ENCODE data around the gene COQ10A. TPM values are rescaled to one million over a fixed set of nuclear protein-coding genes. Genes with fewer than 3 reads are reported as not detected.

The COQ10A gene
- total and polyA plus RNA-seq, 5 experiments from 2014 or later = 7.4 to 39.0 (median 15.7) TPM

- no peak for DNase-seq
- H3K4me1 Mint-ChIP-seq = no peaks in the 10 kb centered on the region
- peak overlapping the region in 1 of 10 donors; percentile 63 for H3K27ac Mint-ChIP-seq
- no peak for ATAC-seq
- no peak overlapping the region for H3K4me3 Mint-ChIP-seq
- peaks cover 0 to 79% (median 4%) of the 10 kb centered on the region in 3 donors for H3K36me3 Mint-ChIP-seq
- POLR2A ChIA-PET = no interaction called here
- H3K9me3 Mint-ChIP-seq = no peaks in the 10 kb centered on the region
- no peaks in the 10 kb centered on the region for H3K27me3 Mint-ChIP-seq
These were observed 18.8 kb upstream of the COQ10A start for GRCh38 chr12:56247923-56248322.

DNA sequence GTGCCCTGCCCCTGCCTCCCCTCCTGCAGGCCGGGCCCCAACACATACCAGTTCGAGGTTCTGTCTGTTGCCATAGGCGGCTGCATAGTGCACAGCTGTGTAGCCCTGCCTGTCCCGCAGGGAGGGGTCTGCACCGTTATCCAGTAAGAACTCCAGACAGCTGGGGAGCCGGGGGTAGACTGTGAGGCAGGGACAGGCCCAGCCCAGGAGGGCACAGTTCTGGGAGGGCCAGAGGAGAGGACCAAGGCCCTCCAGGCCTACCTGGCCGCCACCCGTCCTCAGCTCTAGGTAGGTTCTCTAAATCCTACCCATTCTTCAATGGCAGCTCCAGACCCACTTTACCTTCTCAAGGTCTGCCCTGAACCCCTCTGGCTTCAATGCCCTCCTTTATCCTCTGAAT is 18.0 kb upstream of the COQ10A start:
- H3K4me1 Mint-ChIP-seq = no peaks in the 10 kb centered on the region
- H3K4me3 Mint-ChIP-seq = no peak overlapping the region
- H3K27ac Mint-ChIP-seq = peak overlapping the region in 3 of 10 donors; percentile 13 to 81 (median 24)
- no peaks in the 10 kb centered on the region for H3K27me3 Mint-ChIP-seq
- no peak for ATAC-seq
- H3K36me3 Mint-ChIP-seq = peaks cover 0 to 79% (median 10%) of the 10 kb centered on the region in 3 donors
- POLR2A ChIA-PET = interaction anchor here (0.6 kb wide), 1 partner anchor 36 kb away, joined by 4 read pairs; no protein-coding TSS in a partner anchor
- no peaks in the 10 kb centered on the region for H3K9me3 Mint-ChIP-seq
- no peak for DNase-seq

DNA sequence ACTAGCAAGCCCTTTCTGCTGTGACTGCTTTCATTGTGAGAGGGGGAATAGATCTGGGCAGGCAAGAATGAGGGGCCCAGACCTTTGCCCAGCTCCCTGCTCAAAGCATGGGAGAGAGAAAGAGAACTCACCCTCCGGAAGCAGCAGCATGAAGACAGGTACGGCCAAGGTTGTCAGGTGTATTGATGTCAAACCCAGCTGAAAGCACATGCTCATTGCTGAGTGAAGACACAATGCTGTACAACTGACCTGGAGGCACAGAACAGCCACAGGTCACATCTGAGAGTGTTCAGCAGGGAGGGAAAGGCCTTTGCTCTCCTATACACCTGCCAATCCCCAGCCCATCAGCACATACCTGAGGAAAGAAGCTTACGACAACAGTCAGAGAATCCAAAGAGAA is 14.1 kb upstream of the COQ10A start:
- Mint-ChIP-seq H3K27ac (no peak overlapping the region), H3K27me3 (no peaks in the 10 kb centered on the region), H3K9me3 (no peaks in the 10 kb centered on the region), H3K36me3 (peaks cover 0 to 67% (median 10%) of the 10 kb centered on the region in 3 donors), H3K4me1 (peaks cover 11 to 21% (median 18%) of the 10 kb centered on the region in 4 donors), H3K4me3 (no peak overlapping the region)
- POLR2A ChIA-PET = interaction anchor here (0.6 to 1.3 kb wide), 3 partner anchors 13 to 31 kb away, joined by 3 to 5 read pairs (median 3); partner anchors contain the start of gene RNF41
- ATAC-seq (no peak), DNase-seq (no peak)

- DNase-seq = no peak
- Mint-ChIP-seq H3K9me3 (no peaks in the 10 kb centered on the region), H3K27me3 (no peaks in the 10 kb centered on the region), H3K27ac (no peak overlapping the region), H3K4me3 (no peak overlapping the region), H3K36me3 (peaks cover 0 to 65% (median 10%) of the 10 kb centered on the region in 3 donors), H3K4me1 (peaks cover 11 to 21% (median 18%) of the 10 kb centered on the region in 4 donors)
- POLR2A ChIA-PET = interaction anchor here (0.6 to 1.3 kb wide), 3 partner anchors 13 to 203 kb away, joined by 3 to 5 read pairs (median 4); partner anchors contain the start of gene RNF41
- no peak for ATAC-seq
These were observed 13.7 kb upstream of the COQ10A start for GRCh38 chr12:56253091-56253490.

DNA sequence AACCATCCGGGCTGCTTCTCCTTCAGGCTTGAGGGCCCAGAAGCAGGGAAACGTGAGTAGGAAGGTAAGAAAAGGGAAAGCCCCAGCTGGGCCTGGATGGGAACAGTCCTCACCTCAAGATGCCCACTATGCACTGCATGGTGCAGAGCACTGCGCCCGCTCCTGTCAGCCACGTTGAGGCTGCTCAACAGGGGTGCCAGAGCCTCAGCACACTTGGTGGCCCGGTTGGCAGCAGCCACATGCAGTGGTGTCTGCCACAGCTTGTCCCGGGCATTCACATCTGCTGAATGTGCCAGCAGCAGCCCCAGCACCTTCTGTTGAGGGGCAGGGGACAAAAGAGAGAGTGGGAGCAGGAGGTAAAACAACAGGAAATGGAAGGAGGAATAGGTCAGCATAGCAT is 11.1 kb upstream of the COQ10A start:
- peak overlapping the region in 3 of 10 donors; percentile 41 to 67 (median 43) for H3K27ac Mint-ChIP-seq
- H3K9me3 Mint-ChIP-seq = no peaks in the 10 kb centered on the region
- DNase-seq (no peak), ATAC-seq (no peak)
- H3K4me3 Mint-ChIP-seq = peak overlapping the region in 3 of 10 donors; percentile 7 to 84 (median 26)
- peaks cover 0 to 51% (median 10%) of the 10 kb centered on the region in 3 donors for H3K36me3 Mint-ChIP-seq
- POLR2A ChIA-PET = interaction anchor here (0.6 to 1.7 kb wide), 4 partner anchors 11 to 105 kb away, joined by 3 to 9 read pairs (median 6); partner anchors contain the start of genes COQ10A, RNF41 and STAT2
- H3K4me1 Mint-ChIP-seq = peaks cover 18 to 28% (median 25%) of the 10 kb centered on the region in 4 donors
- H3K27me3 Mint-ChIP-seq = no peaks in the 10 kb centered on the region

GRCh38 chr12:56256326-56256960 is 10.3 kb upstream of the COQ10A start:
- no peaks in the 10 kb centered on the region for H3K27me3 Mint-ChIP-seq
- peak overlapping the region; percentile 48 to 93 (median 76) for H3K27ac Mint-ChIP-seq
- no peak for DNase-seq
- peak overlapping the region; percentile 73 to 92 (median 82) for H3K4me3 Mint-ChIP-seq
- H3K9me3 Mint-ChIP-seq = no peaks in the 10 kb centered on the region
- POLR2A ChIA-PET = interaction anchor here (0.5 to 2.7 kb wide), 9 partner anchors 10 to 240 kb away, joined by 3 to 20 read pairs (median 5); partner anchors contain the start of genes COQ10A, RNF41, SMARCC2 and STAT2
- peaks cover 0 to 46% (median 10%) of the 10 kb centered on the region in 3 donors for H3K36me3 Mint-ChIP-seq
- no peak for ATAC-seq
- peaks cover 20 to 28% (median 25%) of the 10 kb centered on the region in 4 donors for H3K4me1 Mint-ChIP-seq

- DNase-seq (no peak), ATAC-seq (no peak)
- Mint-ChIP-seq H3K27me3 (no peaks in the 10 kb centered on the region), H3K27ac (peak overlapping the region; percentile 33 to 93 (median 76)), H3K4me3 (peak overlapping the region; percentile 73 to 92 (median 82)), H3K36me3 (peaks cover 0 to 39% (median 10%) of the 10 kb centered on the region in 3 donors), H3K4me1 (peaks cover 21 to 28% (median 25%) of the 10 kb centered on the region in 4 donors), H3K9me3 (no peaks in the 10 kb centered on the region)
- POLR2A ChIA-PET = interaction anchor here (0.6 to 2.7 kb wide), 9 partner anchors 10 to 138 kb away, joined by 3 to 20 read pairs (median 5); partner anchors contain the start of genes COQ10A, CS, RNF41 and SMARCC2
These were observed 9.7 kb upstream of the COQ10A start for GRCh38 chr12:56257071-56257470.

DNA sequence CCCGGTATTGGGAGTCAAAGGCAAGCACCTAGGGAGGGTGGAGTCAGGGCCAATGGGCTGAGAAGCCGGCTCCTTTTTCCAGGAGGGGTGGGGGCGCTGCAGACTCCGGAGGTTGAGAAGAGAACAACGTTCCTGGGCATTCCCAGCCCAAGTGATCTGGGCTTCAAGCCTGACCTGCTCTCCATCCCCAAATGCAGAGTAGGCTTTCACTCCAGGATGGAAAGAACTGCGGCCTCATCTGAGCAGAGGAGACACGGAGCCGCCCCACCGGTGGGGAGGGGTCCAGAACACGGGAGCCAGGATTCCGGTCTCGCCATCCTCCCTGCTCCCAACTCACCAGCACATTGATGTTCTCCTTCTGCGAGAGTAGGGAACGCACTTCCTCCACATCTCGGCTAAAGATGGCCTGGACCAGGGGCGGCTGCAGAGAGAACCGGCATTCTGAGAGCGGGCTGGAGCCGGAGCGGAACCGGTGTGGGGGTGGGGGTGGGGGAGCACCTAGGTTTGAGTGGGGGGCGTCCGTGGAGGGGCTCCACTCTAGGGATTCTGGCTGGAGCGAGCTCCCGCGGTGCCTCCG is 9.2 kb upstream of the COQ10A start:
- peak overlapping the region; percentile 48 to 93 (median 69) for H3K27ac Mint-ChIP-seq

GRCh38 chr12:56258068-56258819 is 8.5 kb upstream of the COQ10A start, which contains the start of gene ANKRD52:
ANKRD52 (minus strand) TSS chr12:56258384; CDS start chr12:56258269, 115 bp downstream.
- POLR2A ChIA-PET = interaction anchor here (0.5 to 2.7 kb wide), 21 partner anchors 9 to 328 kb away, joined by 3 to 20 read pairs (median 3); partner anchors contain the start of genes CNPY2, COQ10A, CS and ESYT1
- H3K27ac Mint-ChIP-seq = peak within 1 kb of the TSS; percentile 83 to 96 (median 92)

More for the DNA sequence above, 9.2 kb upstream of the COQ10A start:
- peaks cover 0 to 34% (median 10%) of the 10 kb centered on the region in 3 donors for H3K36me3 Mint-ChIP-seq
- peak; percentile 17 to 23 for ATAC-seq
- DNase-seq = no peak
- H3K4me1 Mint-ChIP-seq = peaks cover 21 to 28% (median 25%) of the 10 kb centered on the region in 4 donors
- no peaks in the 10 kb centered on the region for H3K9me3 Mint-ChIP-seq
- H3K27me3 Mint-ChIP-seq = no peaks in the 10 kb centered on the region
- POLR2A ChIA-PET = interaction anchor here (0.5 to 2.7 kb wide), 21 partner anchors 9 to 328 kb away, joined by 3 to 20 read pairs (median 4); partner anchors contain the start of genes CNPY2, COQ10A, CS and ESYT1
- H3K4me3 Mint-ChIP-seq = peak overlapping the region; percentile 73 to 92 (median 82)

GRCh38 chr12:56258820-56259183 is 7.9 kb upstream of the COQ10A start:
- Mint-ChIP-seq H3K4me3 (peak overlapping the region; percentile 87 to 94 (median 92)), H3K4me1 (peaks cover 21 to 28% (median 25%) of the 10 kb centered on the region in 4 donors), H3K9me3 (no peaks in the 10 kb centered on the region), H3K27me3 (no peaks in the 10 kb centered on the region), H3K36me3 (peaks cover 0 to 22% (median 2%) of the 10 kb centered on the region in 3 donors), H3K27ac (peak overlapping the region; percentile 83 to 96 (median 92))
- DNase-seq (no peak), ATAC-seq (no peak)
- POLR2A ChIA-PET = interaction anchor here (0.7 to 2.7 kb wide), 13 partner anchors 8 to 202 kb away, joined by 3 to 20 read pairs (median 4); partner anchors contain the start of genes CNPY2, COQ10A, CS and ESYT1

More at GRCh38 chr12:56258068-56258819, 8.5 kb upstream of the COQ10A start, which contains the start of gene ANKRD52:
- peak within 1 kb of the TSS; percentile 87 to 94 (median 92) for H3K4me3 Mint-ChIP-seq
- H3K4me1 Mint-ChIP-seq = peaks cover 21 to 28% (median 25%) of the 10 kb centered on the region in 4 donors
- H3K36me3 Mint-ChIP-seq = peaks cover 0 to 28% (median 7%) of the 10 kb centered on the region in 3 donors
- H3K27me3 Mint-ChIP-seq = no peaks in the 10 kb centered on the region
- DNase-seq (peak; percentile 64 to 88 (median 81)), ATAC-seq (peak; percentile 94)
- H3K9me3 Mint-ChIP-seq = no peaks in the 10 kb centered on the region

DNA sequence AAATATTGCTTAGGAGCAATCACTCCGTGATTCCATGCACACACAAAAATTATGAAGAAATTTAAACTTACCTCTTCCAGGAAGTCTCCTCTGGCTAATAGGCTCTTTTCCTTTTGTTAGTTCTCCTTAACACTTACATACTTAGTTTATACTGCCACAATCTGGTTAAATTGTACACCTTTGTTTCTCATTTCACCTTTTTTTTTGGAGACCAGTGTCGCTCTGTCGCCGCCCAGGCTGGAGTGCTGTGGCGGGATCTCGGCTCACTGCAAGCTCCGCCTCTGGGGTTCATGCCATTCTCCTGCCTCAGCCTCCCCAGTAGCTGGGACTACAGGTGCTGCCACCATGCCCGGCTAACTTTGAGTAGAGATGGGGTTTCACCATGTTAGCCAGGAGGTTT is 6.4 kb upstream of the COQ10A start:
- peak overlapping the region in 1 of 10 donors; percentile 31 for H3K27ac Mint-ChIP-seq

More for the DNA sequence above, 6.4 kb upstream of the COQ10A start:
- Mint-ChIP-seq H3K36me3 (peaks cover 0 to 6% (median 0%) of the 10 kb centered on the region in 3 donors), H3K9me3 (no peaks in the 10 kb centered on the region), H3K27me3 (no peaks in the 10 kb centered on the region), H3K4me1 (peaks cover 14 to 26% (median 24%) of the 10 kb centered on the region in 4 donors), H3K4me3 (peak overlapping the region in 5 of 10 donors; percentile 2 to 73 (median 18))
- no peak for ATAC-seq
- no peak for DNase-seq
- POLR2A ChIA-PET = interaction anchor here (1.0 kb wide), 1 partner anchor 12 kb away, joined by 3 read pairs; no protein-coding TSS in a partner anchor

Data from naive thymus-derived CD8-positive, alpha-beta T cell (primary cell).